GM18520 (cell line): Measurements from ENCODE around the gene DDX10.

Source experiments
- ATAC-seq: cut with Tn5 transposase; IDR thresholded peaks from one replicate; pipeline ENCODE4 v1.9.1; 2021; ENCODE audit not compliant: unreplicated experiment

The DDX10 gene

DNA sequence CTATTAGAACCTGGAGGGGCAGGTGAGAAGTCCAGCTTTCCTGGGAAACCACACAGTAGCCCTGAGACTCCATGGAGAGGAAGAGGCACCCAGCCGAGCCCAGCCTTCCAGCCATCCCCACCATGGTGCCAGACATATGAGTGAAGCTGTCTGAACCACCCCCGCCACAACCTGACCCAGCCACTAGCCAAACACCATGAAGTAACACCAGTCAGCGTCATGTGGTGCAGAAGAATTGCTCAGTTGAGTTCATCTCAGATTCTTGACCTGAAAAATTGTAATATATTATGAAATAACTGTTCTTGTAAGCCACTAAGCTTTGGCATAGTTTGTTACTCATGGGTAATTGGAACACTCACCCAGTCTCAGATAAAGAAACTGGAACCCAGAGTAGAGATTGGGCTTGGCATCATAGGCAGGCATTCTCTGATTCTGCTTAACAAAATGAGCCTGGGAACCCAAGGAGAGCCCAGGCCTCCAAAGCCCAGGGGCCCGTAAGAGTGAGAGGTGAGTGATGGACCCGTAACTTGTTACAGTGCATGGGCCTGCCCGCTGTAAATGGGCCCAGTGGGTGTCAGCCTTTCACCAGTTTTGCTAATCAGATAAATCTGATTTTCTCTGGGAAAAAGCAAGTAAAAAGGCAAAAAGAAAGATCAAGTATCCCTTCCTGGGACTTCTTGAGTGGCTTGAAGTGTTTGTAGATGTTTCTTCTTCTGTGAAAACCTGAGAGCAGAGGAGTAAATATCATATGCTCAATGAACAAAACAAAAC, 305.5 kb downstream of the DDX10 start:
- ATAC-seq, result no peak

GRCh38 chr11:108973402-108974162, 308.7 kb downstream of the DDX10 start:
- ATAC-seq, result no peak

DNA sequence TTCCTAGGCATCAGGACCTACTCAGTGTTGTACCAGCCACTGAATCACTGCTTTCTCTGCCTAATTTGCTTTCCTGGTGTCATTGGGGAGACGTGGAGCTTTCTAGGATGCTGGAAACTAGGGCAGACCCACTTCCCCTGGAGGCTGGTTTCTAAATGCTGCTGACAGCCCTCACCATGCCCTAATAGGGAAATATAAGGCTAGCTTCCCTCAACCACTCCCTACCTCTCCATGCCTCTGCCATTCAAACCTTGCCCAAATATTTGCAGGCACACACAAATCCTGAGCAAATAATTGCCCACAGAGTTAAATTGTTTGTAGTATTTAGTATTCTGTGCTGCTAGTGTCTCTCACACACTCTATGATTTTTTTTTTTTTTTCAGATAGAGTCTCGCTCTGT, 310.2 kb downstream of the DDX10 start:
- no peak for ATAC-seq

- no peak for ATAC-seq
Measured at GRCh38 chr11:108975641-108976071, 310.8 kb downstream of the DDX10 start.

- no peak for ATAC-seq
Measured at GRCh38 chr11:108983636-108984420, 319.0 kb downstream of the DDX10 start.

DNA sequence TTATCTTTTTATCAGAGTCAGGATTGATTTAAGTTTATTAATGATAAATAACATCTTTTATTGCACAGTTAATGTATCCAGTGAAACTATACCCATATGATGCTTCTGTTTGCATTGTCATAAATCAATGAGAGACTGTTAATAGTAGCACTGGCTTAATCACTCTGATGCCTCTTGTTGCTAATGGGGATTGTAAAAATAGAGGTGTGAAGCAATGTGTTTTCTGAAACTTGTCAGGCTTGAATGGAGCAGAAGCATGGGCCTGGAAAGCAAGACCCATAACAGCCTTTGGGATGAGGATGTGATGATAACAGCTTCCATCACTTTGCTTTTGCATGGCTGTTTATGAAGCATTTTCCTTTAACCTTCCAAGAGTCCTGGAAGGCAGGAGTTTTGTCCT, 319.7 kb downstream of the DDX10 start:
- ATAC-seq, result no peak

GRCh38 chr11:108985236-108985944, 320.5 kb downstream of the DDX10 start:
- ATAC-seq, result no peak

GRCh38 chr11:108985945-108986279, 321.0 kb downstream of the DDX10 start:
- ATAC-seq, result no peak
